Muscle of leg (tissue), 11 donors: Measurements from ENCODE around the gene SUDS3. TPM values are rescaled to one million over a fixed set of nuclear protein-coding genes. Genes with fewer than 3 reads are reported as not detected.
A peak's percentile ranks its signal among the peaks of the same experiment; 100 is the strongest.
"Not testable (repeated sequence)": the region's sequence is repeated elsewhere in the genome, so short reads cannot be mapped to it uniquely, and the experiment has no call there.

ENCODE experiments used
- DNase-seq: peaks from one replicate; pipeline ENCODE4 v3.0.0; 2013
- H3K27ac ChIP-seq: one replicate; pipeline ENCODE4 v1.5.1; 2013; ENCODE audit warnings: mild to moderate bottlenecking, low read length, control low read depth
- H3K27me3 ChIP-seq: one replicate; pipeline ENCODE4 v1.6.1; 2013; ENCODE audit warnings: low read length; ENCODE audit not compliant: control insufficient read depth, insufficient read depth
- H3K36me3 ChIP-seq: one replicate; pipeline ENCODE4 v1.6.1; 2013; ENCODE audit warnings: low read length; ENCODE audit not compliant: control insufficient read depth, insufficient read depth
- H3K4me1 ChIP-seq: one replicate; pipeline ENCODE4 v1.6.1; 2013; ENCODE audit warnings: low read length; ENCODE audit not compliant: control insufficient read depth, insufficient read depth
- H3K4me3 ChIP-seq: one replicate; pipeline ENCODE4 v1.5.1; 2013; ENCODE audit warnings: low read length, control low read depth
- H3K9me3 ChIP-seq: replicated peaks from 2 replicates; pipeline ENCODE4 v1.6.1; 2013; ENCODE audit warnings: low read depth, low read length; ENCODE audit not compliant: control insufficient read depth
- WGBS: methylation state at CpG from one replicate; pipeline ENCODE4 v1.1.5; 2013; ENCODE audit warnings: missing lambda C conversion rate; ENCODE audit not compliant: insufficient coverage; 5-methylcytosine and 5-hydroxymethylcytosine counted together
- polyA plus RNA-seq, 8 donors: library from polyadenylated mRNA; unstranded; fragments of 120-200 nt; gene quantifications; one replicate each; pipeline versions ENCODE4 v1.2.1 to v1.2.3, GENCODE V29; 2013; ENCODE audit warnings: inconsistent platforms in 1 of 8, low replicate concordance in 1 of 8; ENCODE audit not compliant: insufficient read length in 8 of 8, insufficient read depth in 1 of 8
- total RNA-seq: library from RNA; stranded (reverse); fragments of 120-200 nt; gene quantifications from one replicate; pipeline ENCODE4 v1.2.4, GENCODE V29; 2013

Gene SUDS3
- total and polyA plus RNA-seq, 9 donors: 25.6 to 32.7 (median 27.6) TPM

GRCh38 chr12:118391424-118391823, 15.1 kb downstream of the SUDS3 start:
- WGBS: 71% methylated on average over 1 of the region's 2 CpGs
- H3K27ac ChIP-seq: no peak overlapping the region
- H3K4me1 ChIP-seq: no peaks in the 10 kb centered on the region
- no peaks in the 10 kb centered on the region for H3K9me3 ChIP-seq
- H3K36me3 ChIP-seq: peaks cover 75% of the 10 kb centered on the region
- no peak overlapping the region for H3K4me3 ChIP-seq
- no peaks in the 10 kb centered on the region for H3K27me3 ChIP-seq
- DNase-seq: peak; percentile 30

GRCh38 chr12:118391836-118392235, 15.5 kb downstream of the SUDS3 start:
- H3K4me1 ChIP-seq: no peaks in the 10 kb centered on the region
- no CpG with 5 or more reads among the region's 1 CpG for WGBS
- DNase-seq: no peak
- H3K36me3 ChIP-seq: peaks cover 78% of the 10 kb centered on the region
- no peaks in the 10 kb centered on the region for H3K27me3 ChIP-seq
- no peaks in the 10 kb centered on the region for H3K9me3 ChIP-seq
- no peak overlapping the region for H3K4me3 ChIP-seq
- no peak overlapping the region for H3K27ac ChIP-seq

DNA sequence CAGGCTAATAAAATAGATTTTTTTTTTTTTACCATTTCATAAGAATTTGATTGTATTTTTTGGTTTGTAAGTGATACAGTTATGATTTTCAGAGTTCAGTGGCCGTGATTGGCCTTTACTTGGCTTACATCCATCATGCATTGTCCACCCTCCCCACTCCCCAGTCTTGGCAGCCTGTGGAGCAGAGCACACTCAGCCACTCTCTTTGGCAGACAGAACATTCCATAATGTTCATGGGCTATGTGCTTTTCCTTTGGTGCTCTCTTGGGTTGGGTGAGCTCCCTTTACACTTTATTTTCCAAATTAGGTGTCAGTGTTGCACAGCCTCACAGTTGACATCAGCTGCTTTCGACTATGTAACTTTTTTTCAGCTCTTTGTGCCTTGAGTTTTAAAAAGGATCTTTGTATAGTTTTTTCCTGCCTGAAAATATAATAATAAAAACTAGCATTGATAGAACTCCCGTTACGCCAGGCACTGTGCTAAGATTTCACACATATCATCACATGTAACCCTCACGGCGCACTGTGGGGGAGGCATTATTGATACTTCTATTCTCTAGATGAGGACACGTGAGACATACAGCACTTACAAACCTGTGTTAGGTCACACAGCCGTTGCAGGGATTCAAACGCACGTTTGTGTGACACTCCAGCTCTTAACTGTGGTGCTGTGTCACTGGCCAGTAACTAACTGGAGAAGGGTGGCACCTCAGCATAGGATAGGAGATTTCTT, 21.5 kb downstream of the SUDS3 start:
- Histone ChIP-seq H3K27me3 (no peaks in the 10 kb centered on the region), H3K36me3 (peaks cover 67% of the 10 kb centered on the region), H3K4me1 (peaks cover 2% of the 10 kb centered on the region), H3K27ac (no peak overlapping the region), H3K4me3 (no peak overlapping the region), H3K9me3 (no peaks in the 10 kb centered on the region)
- DNase-seq: peak; percentile 59
- 61% methylated on average over 3 of the region's 10 CpGs for WGBS

GRCh38 chr12:118398524-118398923, 22.2 kb downstream of the SUDS3 start:
- Histone ChIP-seq H3K36me3 (peaks cover 68% of the 10 kb centered on the region), H3K4me1 (peaks cover 2% of the 10 kb centered on the region), H3K27ac (no peak overlapping the region), H3K4me3 (no peak overlapping the region), H3K9me3 (no peaks in the 10 kb centered on the region), H3K27me3 (no peaks in the 10 kb centered on the region)
- WGBS: 86% methylated on average over 1 of the region's 2 CpGs
- no peak for DNase-seq

- Histone ChIP-seq H3K9me3 (no peaks in the 10 kb centered on the region), H3K27ac (no peak overlapping the region), H3K36me3 (peaks cover 69% of the 10 kb centered on the region), H3K4me1 (peaks cover 2% of the 10 kb centered on the region), H3K27me3 (no peaks in the 10 kb centered on the region), H3K4me3 (no peak overlapping the region)
- 82% methylated on average over 4 of the region's 5 CpGs for WGBS
- DNase-seq: no peak
These were observed 22.6 kb downstream of the SUDS3 start for GRCh38 chr12:118398940-118399339.

DNA sequence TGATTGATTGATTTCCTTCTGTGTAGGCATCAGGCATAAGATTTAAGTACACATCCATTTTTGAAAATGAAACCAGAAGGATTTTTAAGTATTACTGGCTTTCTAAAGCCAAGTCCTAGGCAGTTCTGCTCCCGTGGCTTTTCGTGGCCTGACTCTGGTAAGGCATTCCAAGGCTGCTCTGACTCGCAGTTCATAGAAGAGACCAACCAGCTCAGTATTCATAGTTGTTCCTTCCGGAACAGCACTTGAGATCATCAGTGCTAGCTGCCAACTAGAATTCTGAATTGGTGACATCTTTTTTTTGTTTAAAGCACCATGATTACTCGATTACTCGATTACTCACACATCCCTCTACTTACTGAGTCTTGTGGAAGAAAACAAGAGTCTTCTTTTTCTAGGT, 25.9 kb downstream of the SUDS3 start:
- no peaks in the 10 kb centered on the region for H3K27me3 ChIP-seq
- WGBS: 80% methylated on average over 4 of the region's 6 CpGs
- peaks cover 2% of the 10 kb centered on the region for H3K4me1 ChIP-seq
- H3K9me3 ChIP-seq: no peaks in the 10 kb centered on the region
- no peak overlapping the region for H3K27ac ChIP-seq
- H3K36me3 ChIP-seq: peaks cover 54% of the 10 kb centered on the region
- DNase-seq: no peak
- no peak overlapping the region for H3K4me3 ChIP-seq

GRCh38 chr12:118404876-118405521, 28.6 kb downstream of the SUDS3 start:
- Histone ChIP-seq H3K4me3 (no peak overlapping the region), H3K9me3 (no peaks in the 10 kb centered on the region), H3K27me3 (no peaks in the 10 kb centered on the region), H3K27ac (no peak overlapping the region), H3K4me1 (no peaks in the 10 kb centered on the region), H3K36me3 (peaks cover 43% of the 10 kb centered on the region)
- DNase-seq: peak; percentile 56
- WGBS: no CpG with 5 or more reads among the region's 4 CpGs

DNA sequence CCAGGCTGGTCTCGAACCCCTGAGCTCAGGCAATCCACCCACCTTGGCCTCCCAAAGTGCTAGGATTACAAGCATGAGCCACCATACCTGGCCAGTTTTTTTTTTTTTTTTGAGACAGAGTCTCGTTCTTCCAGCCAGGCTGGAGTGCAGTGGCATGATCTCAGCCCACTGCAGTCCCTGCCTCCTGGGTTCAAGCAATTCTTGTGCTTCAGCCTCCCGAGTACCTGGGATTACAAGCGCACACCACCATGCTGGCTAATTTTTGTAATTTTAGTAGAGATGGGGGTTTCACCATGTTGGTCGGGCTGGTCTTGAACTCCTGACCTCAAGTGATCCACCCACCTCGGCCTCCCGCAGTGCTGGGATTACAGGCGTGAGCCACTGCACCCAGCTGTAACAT, 31.9 kb downstream of the SUDS3 start:
- WGBS: 95% methylated on average over 4 of the region's 8 CpGs
- peaks cover 45% of the 10 kb centered on the region for H3K36me3 ChIP-seq

GRCh38 chr12:118409834-118410233, 33.5 kb downstream of the SUDS3 start:
- H3K4me3 ChIP-seq: no peak overlapping the region
- WGBS: 100% methylated on average over 1 of the region's 2 CpGs

More for the DNA sequence above, 31.9 kb downstream of the SUDS3 start:
- not testable (repeated sequence) for H3K4me3 ChIP-seq, H3K4me1 ChIP-seq, H3K27me3 ChIP-seq, H3K27ac ChIP-seq, H3K9me3 ChIP-seq, DNase-seq

GRCh38 chr12:118417942-118418341, 41.6 kb downstream of the SUDS3 start:
- no peaks in the 10 kb centered on the region for H3K4me1 ChIP-seq
- H3K27me3 ChIP-seq: no peaks in the 10 kb centered on the region
- no peak overlapping the region for H3K27ac ChIP-seq
- H3K4me3 ChIP-seq: no peak overlapping the region
- no peaks in the 10 kb centered on the region for H3K9me3 ChIP-seq
- WGBS: 100% methylated on average over 2 of the region's 3 CpGs
- DNase-seq: no peak
- H3K36me3 ChIP-seq: peaks cover 31% of the 10 kb centered on the region

More at GRCh38 chr12:118409834-118410233, 33.5 kb downstream of the SUDS3 start:
- Histone ChIP-seq H3K4me1 (no peaks in the 10 kb centered on the region), H3K9me3 (no peaks in the 10 kb centered on the region), H3K27ac (no peak overlapping the region), H3K27me3 (no peaks in the 10 kb centered on the region), H3K36me3 (peaks cover 50% of the 10 kb centered on the region)
- no peak for DNase-seq
